ENCODE measurements around the gene ITIH1. TPM values are rescaled to one million over a fixed set of nuclear protein-coding genes. Genes with fewer than 3 reads are reported as not detected.

ITIH1 gene
- total RNA-seq, 1 experiment from 2014 or later: not detected

GRCh38 chr3:52798376-52798977 lies 21.1 kb downstream of the ITIH1 start:
- no peak overlapping the region for H2BK120ac ChIP-seq (ENCODE audit: low read depth, low read length, poor library complexity, severe bottlenecking)
- H3K4me3 Mint-ChIP-seq: no peak overlapping the region
- no peak for DNase-seq

More at GRCh38 chr3:52798376-52798977, 21.1 kb downstream of the ITIH1 start:
- no CpG with 5 or more reads among the region's 10 CpGs for WGBS (ENCODE audit: extremely low coverage, insufficient read length, low lambda C conversion rate)
- Histone ChIP-seq H3K9me3 (ENCODE audit: control insufficient read depth, low read depth, low read length) (no peaks in the 10 kb centered on the region), H3K4ac (ENCODE audit: low read depth, low read length) (no peak overlapping the region), H2BK20ac (ENCODE audit: low read depth, low read length, poor library complexity, severe bottlenecking) (no peak overlapping the region), H3K27me3 (ENCODE audit: insufficient read depth, low read length) (no peaks in the 10 kb centered on the region), H3K79me2 (ENCODE audit: insufficient read depth, low read length) (no peaks in the 10 kb centered on the region), H3K23me2 (ENCODE audit: insufficient read length, low read depth, low read length, poor library complexity, severe bottlenecking) (no peaks in the 10 kb centered on the region), H3K27ac (ENCODE audit: insufficient read length, low read depth, low read length) (no peak overlapping the region), H4K20me1 (ENCODE audit: control insufficient read depth, insufficient read depth, insufficient read length) (no peaks in the 10 kb centered on the region), H2BK5ac (ENCODE audit: insufficient read length, low read length) (no peak overlapping the region), H2AK5ac (ENCODE audit: insufficient read length, low read length) (no peak overlapping the region), H2AFZ (ENCODE audit: low read length) (no peak overlapping the region), H3T11ph (ENCODE audit: low read length) (no peak overlapping the region), H2BK15ac (ENCODE audit: low read depth, low read length) (no peak overlapping the region), H4K8ac (replicated peaks; ENCODE audit: insufficient read length, low read depth, low read length) (no peak overlapping the region), H3K4me2 (ENCODE audit: insufficient read depth, insufficient read length, low read length) (no peak overlapping the region), H3K23ac (ENCODE audit: insufficient read length, low read depth, low read length) (no peak overlapping the region), H3K79me1 (ENCODE audit: insufficient read depth, low read depth, low read length, poor library complexity, severe bottlenecking) (no peaks in the 10 kb centered on the region), H4K91ac (ENCODE audit: insufficient read length, low read depth, low read length) (no peak overlapping the region), H3K18ac (ENCODE audit: insufficient read length, low read depth, low read length) (no peak overlapping the region), H3K14ac (ENCODE audit: insufficient read depth, low read length) (no peak overlapping the region), H3K9ac (ENCODE audit: extremely low read depth, insufficient read length, low read length) (no peak overlapping the region), H4K5ac (ENCODE audit: insufficient read length, low read depth, low read length) (no peak overlapping the region), H3K4me1 (ENCODE audit: insufficient read depth, low read length) (no peaks in the 10 kb centered on the region), H2BK12ac (ENCODE audit: insufficient read length, low read depth, low read length) (no peak overlapping the region), H3K56ac (ENCODE audit: insufficient read length, low read depth, low read length) (no peak overlapping the region)
- H3K27ac Mint-ChIP-seq: no peak overlapping the region
- no peaks in the 10 kb centered on the region for H3K9me3 Mint-ChIP-seq
- H3K36me3 Mint-ChIP-seq (ENCODE audit: insufficient read depth in 1 of 3, low read depth in 3 of 3): no peaks in the 10 kb centered on the region
- 0 out of 2 replicates have a peak, but pooled peaks cover 2% of the 10 kb centered on the region for H3K27me3 Mint-ChIP-seq (ENCODE audit: low read depth)
- TF ChIP-seq, protein P1, sequence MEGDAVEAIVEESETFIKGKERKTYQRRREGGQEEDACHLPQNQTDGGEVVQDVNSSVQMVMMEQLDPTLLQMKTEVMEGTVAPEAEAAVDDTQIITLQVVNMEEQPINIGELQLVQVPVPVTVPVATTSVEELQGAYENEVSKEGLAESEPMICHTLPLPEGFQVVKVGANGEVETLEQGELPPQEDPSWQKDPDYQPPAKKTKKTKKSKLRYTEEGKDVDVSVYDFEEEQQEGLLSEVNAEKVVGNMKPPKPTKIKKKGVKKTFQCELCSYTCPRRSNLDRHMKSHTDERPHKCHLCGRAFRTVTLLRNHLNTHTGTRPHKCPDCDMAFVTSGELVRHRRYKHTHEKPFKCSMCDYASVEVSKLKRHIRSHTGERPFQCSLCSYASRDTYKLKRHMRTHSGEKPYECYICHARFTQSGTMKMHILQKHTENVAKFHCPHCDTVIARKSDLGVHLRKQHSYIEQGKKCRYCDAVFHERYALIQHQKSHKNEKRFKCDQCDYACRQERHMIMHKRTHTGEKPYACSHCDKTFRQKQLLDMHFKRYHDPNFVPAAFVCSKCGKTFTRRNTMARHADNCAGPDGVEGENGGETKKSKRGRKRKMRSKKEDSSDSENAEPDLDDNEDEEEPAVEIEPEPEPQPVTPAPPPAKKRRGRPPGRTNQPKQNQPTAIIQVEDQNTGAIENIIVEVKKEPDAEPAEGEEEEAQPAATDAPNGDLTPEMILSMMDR (conservative IDR thresholded peaks at IDR 0.05): no peak
- H3K4me1 Mint-ChIP-seq: peaks cover 6 to 8% of the 10 kb centered on the region in 2 experiments; a peak in 3 of 4 replicates
